Ascending aorta (tissue), 2 donors: Measurements from ENCODE around the gene PTPRO. TPM values are rescaled to one million over a fixed set of nuclear protein-coding genes. Genes with fewer than 3 reads are reported as not detected.
A peak's percentile ranks its signal among the peaks of the same experiment; 100 is the strongest.

Experiments used
- DNase-seq, 2 donors: peaks; one replicate each; pipeline ENCODE4 v3.0.0-alpha.2; 2019; ENCODE audit warnings: low spot score in 2 of 2
- H3K27ac ChIP-seq, 2 donors: fragments of 200-600 bp; sonication (generic); one replicate each; pipeline ENCODE4 v1.5.1; 2016 to 2017; ENCODE audit warnings: mild to moderate bottlenecking in 1 of 2
- H3K27me3 ChIP-seq: fragments of 200-600 bp; sonication (generic); one replicate; pipeline ENCODE4 v1.5.1; 2017
- H3K36me3 ChIP-seq, 2 donors: fragments of 200-600 bp; sonication (generic); one replicate each; pipeline ENCODE4 v1.5.1; 2016
- H3K4me1 ChIP-seq, 2 donors: fragments of 200-600 bp; sonication (generic); one replicate each; pipeline ENCODE4 v1.5.1; 2016 to 2017; ENCODE audit warnings: mild to moderate bottlenecking in 1 of 2
- H3K4me3 ChIP-seq, 2 donors: fragments of 200-600 bp; sonication (generic); one replicate each; pipeline ENCODE4 v1.5.1; 2016 to 2017; ENCODE audit warnings: mild to moderate bottlenecking in 1 of 2
- H3K9me3 ChIP-seq, 2 donors: fragments of 200-600 bp; sonication (generic); one replicate each; pipeline ENCODE4 v1.5.1; 2016
- intact Hi-C: fragments of 100-400 bp; cut with DNase I; formaldehyde crosslinking; loops from one replicate; pipeline ENCODE4 v1.15.1; 2023
- total RNA-seq: library from RNA; depleted of rRNA; stranded (reverse); fragments of >200 nt; gene quantifications from one replicate; pipeline ENCODE4 v1.1.0, GENCODE V29; 2016
- TF ChIP-seq, protein P1 (sequence below), 3 experiments: fragments of 200-600 bp in 2 of 3; fragments of 450-650 bp in 1 of 3; sonication (generic) in 2 of 3; IDR thresholded peaks; one replicate each; pipeline ENCODE4 v1.5.1; 2016 to 2019; ENCODE audit warnings: antibody characterized with exemption in 3 of 3, mild to moderate bottlenecking in 1 of 3, moderate library complexity in 1 of 3

PTPRO gene
- total RNA-seq, result 0.11 TPM

DNA sequence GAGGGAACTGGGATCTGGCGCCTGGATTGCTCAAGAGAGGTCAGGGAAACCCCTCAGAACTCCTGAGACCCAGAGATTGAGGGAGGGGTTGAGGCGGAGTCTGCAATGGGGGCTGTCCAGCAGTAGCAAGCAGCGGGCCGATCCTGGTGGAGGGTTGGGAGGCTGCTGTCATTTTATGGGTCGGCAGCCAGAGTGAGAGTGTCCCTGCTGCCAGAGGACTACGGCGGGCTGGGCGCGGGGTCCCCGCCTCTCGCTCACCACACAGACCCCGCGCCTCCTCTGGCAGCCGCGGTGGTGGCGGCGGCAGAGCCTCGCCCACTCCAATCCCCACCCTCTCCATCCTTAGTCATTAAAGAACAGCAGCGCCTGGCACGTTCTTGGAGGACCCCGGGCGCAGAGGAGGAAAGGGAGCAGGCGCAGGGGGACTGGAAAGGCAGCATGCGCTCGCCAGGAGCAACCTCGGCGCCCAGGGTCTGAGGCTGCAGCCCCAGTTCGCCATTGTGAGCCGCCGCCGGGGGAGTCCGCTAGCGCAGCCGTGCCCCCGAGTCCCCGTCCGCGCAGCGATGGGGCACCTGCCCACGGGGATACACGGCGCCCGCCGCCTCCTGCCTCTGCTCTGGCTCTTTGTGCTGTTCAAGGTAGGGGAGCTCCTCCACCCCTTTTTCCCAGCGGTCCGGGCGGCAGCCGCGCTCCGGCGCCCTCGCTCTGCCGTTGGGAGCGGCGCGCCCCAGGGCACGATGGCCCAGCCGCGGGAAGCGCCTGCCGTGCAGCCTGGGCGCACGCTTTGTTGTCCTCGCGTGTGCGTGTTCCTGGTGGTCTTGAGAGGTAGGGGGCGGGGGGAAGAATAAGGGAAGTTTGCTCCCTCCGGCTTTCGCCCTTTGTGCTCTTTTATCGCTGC lies at the start of gene PTPRO:
Gene PTPRO (plus strand): TSS at position 345 of the 898 bp plus-strand sequence.
- intact Hi-C loops, result no loop called here
- no peaks in the 10 kb centered on the region for H3K36me3 ChIP-seq
- DNase-seq, result no peak
- no peaks in the 10 kb centered on the region for H3K27me3 ChIP-seq
- TF ChIP-seq, protein P1, sequence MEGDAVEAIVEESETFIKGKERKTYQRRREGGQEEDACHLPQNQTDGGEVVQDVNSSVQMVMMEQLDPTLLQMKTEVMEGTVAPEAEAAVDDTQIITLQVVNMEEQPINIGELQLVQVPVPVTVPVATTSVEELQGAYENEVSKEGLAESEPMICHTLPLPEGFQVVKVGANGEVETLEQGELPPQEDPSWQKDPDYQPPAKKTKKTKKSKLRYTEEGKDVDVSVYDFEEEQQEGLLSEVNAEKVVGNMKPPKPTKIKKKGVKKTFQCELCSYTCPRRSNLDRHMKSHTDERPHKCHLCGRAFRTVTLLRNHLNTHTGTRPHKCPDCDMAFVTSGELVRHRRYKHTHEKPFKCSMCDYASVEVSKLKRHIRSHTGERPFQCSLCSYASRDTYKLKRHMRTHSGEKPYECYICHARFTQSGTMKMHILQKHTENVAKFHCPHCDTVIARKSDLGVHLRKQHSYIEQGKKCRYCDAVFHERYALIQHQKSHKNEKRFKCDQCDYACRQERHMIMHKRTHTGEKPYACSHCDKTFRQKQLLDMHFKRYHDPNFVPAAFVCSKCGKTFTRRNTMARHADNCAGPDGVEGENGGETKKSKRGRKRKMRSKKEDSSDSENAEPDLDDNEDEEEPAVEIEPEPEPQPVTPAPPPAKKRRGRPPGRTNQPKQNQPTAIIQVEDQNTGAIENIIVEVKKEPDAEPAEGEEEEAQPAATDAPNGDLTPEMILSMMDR (IDR thresholded peaks at IDR 0.05), result peak in 2 of 3 experiments; percentile 22 to 36
- H3K4me1 ChIP-seq, result no peaks in the 10 kb centered on the region
- peak within 1 kb of the TSS; percentile 52 to 74 for H3K4me3 ChIP-seq
- peak within 1 kb of the TSS in 1 of 2 donors; percentile 8 for H3K27ac ChIP-seq
- no peaks in the 10 kb centered on the region for H3K9me3 ChIP-seq

DNA sequence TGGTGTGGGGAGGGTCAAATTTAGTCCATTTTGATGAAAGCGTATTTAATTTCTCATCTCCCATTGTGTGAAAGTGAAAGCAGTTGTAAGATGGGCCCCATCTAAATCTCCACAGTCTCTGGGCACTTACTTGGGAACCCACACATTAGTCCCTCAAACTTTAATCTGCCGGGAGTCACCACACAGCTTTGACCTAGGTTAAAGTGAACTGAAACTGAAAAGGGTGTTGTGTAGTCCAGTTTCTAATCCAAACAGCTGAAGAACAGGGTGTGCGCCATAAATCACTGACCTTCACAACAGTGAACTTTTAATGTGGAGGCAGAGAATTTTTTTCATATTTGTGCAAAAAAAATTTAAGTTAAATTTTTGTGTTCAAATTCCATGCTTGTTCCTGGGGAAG lies 48.4 kb upstream of the PTPRO start:
- intact Hi-C loops, result loop anchor here (5.0 to 10.0 kb wide), 3 partner anchors 432 to 629 kb away; partner anchors contain the start of gene ART4
- H3K27ac ChIP-seq, result peak overlapping the region; percentile 71 to 92
- H3K4me3 ChIP-seq, result no peak overlapping the region
- no peak for DNase-seq
- no peaks in the 10 kb centered on the region for H3K9me3 ChIP-seq
- no peaks in the 10 kb centered on the region for H3K36me3 ChIP-seq
- H3K4me1 ChIP-seq, result peaks cover 8 to 25% of the 10 kb centered on the region in 2 donors
- TF ChIP-seq, protein P1 (IDR thresholded peaks at IDR 0.05), result no peak
- no peaks in the 10 kb centered on the region for H3K27me3 ChIP-seq

DNA sequence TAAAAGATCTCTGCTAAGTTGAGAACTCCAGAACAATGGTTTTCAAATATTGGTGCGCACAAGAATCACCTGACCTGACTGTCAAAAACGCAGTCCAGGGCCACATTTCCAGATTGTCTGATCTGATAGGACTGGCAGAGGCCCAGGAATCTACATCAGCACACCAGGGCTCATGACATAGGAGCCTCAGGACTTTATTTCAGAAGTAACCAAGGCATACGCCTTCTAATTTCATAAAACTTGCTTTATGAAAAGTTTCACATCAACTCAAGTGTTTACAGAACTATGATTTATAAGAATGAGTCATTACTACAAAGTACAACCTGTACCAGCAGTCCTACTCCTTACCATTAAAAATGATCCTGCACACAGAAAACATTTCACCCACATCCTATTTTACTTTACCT lies 47.7 kb upstream of the PTPRO start:
- DNase-seq, result peak in 1 of 2 donors; percentile 79
- TF ChIP-seq, protein P1 (IDR thresholded peaks at IDR 0.05), result no peak
- Histone ChIP-seq H3K9me3 (no peaks in the 10 kb centered on the region), H3K27ac (peak overlapping the region; percentile 71 to 92), H3K36me3 (no peaks in the 10 kb centered on the region), H3K4me3 (no peak overlapping the region), H3K4me1 (peaks cover 9 to 28% of the 10 kb centered on the region in 2 donors), H3K27me3 (no peaks in the 10 kb centered on the region)
- intact Hi-C loops, result loop anchor here (5.0 to 10.0 kb wide), 3 partner anchors 432 to 630 kb away; partner anchors contain the start of gene ART4

DNA sequence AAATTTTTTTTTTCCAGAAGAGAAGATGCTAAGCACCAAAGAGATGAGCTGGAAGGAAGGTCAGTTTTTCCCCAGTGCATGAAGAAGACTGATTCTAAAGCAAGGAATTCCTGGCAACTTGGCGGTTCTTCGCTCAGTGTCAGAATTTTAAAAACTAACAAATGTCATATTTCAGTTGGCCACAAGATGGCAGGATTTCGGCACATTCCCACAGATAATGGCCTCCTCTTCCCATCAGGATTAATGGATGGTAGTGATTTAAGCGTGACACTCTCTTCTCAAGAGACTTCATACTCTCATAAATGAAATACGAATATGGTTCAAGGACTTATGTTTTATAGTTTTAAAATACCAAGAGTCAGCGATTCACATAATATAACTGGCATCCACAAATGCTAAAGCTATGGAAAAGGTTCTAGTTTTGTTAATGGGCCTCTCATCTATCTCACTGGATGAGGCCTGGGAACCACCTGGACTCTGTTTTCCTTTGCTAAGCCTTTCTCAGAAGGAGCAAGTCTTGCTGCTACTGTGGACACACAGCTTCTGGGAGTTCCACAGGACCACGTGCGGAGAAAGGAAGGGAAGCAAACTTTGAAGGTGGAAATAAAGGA lies 46.1 kb upstream of the PTPRO start:
- H3K27ac ChIP-seq, result peak overlapping the region; percentile 92 to 95
- peaks cover 12 to 33% of the 10 kb centered on the region in 2 donors for H3K4me1 ChIP-seq
- no peaks in the 10 kb centered on the region for H3K27me3 ChIP-seq
- no peaks in the 10 kb centered on the region for H3K36me3 ChIP-seq
- TF ChIP-seq, protein P1 (IDR thresholded peaks at IDR 0.05), result peak; percentile 57 to 81 (median 71)
- no peak overlapping the region for H3K4me3 ChIP-seq
- intact Hi-C loops, result loop anchor here (1.0 to 10.0 kb wide), 5 partner anchors 109 to 631 kb away; no protein-coding TSS in a partner anchor
- no peaks in the 10 kb centered on the region for H3K9me3 ChIP-seq
- DNase-seq, result no peak

DNA sequence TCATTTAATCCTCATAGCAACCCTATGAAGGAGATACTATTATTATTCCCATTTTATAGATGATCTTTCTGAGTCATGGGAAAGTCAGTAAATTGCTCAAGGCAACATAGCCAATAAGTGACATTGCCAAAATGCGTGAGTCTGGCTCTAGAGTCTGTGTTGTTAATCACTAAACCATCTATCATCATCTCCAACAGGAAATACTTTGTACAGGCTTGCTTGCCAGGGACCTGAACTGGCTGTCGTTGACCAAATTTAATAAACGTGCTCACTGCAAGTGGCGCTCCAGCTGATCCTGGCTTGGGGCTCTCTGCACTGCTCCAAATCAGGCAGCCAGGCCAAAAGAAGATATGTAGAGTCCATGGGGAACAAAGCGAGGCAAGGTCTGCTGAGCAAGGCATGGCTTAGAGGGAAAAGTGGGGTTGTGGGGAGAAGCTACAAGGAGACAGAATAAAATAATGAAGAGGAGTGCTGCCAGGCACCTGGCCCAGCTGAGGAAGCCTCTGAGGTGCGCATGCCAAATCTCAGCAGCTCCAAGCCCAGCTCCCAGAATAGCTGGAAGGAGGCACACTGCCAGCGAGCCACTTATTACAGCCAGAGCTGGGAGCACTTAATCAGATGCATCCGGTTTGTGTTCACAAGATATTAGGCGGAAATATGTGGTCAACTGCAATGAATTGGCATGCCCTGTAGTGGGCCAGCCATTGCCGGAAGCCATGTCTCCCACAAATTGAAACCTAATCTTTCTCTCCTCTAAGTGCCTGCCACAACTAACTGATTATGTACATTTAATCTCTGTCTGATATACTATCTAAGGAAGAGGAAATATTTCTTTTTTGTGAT lies 43.3 kb upstream of the PTPRO start:
- H3K9me3 ChIP-seq, result no peaks in the 10 kb centered on the region
- TF ChIP-seq, protein P1 (IDR thresholded peaks at IDR 0.05), result peak in 1 of 3 experiments; percentile 10
- peak overlapping the region; percentile 4 to 41 for H3K4me3 ChIP-seq
- no peaks in the 10 kb centered on the region for H3K36me3 ChIP-seq
- H3K4me1 ChIP-seq, result peaks cover 12 to 28% of the 10 kb centered on the region in 2 donors
- no peaks in the 10 kb centered on the region for H3K27me3 ChIP-seq
- intact Hi-C loops, result loop anchor here (1.0 to 10.0 kb wide), 5 partner anchors 112 to 634 kb away; no protein-coding TSS in a partner anchor
- DNase-seq, result peak in 1 of 2 donors; percentile 94
- peak overlapping the region; percentile 92 to 95 for H3K27ac ChIP-seq
